Stomach (tissue), 4 donors: ENCODE results near the gene CBX7.

Experiments used
- CTCF ChIP-seq, 7 experiments: fragments of 450-650 bp in 4 of 7; fragments of 200-600 bp in 3 of 7; sonication (generic) in 3 of 7; IDR thresholded peaks; one replicate each; pipeline ENCODE4 v1.5.1; 2016 to 2019; ENCODE audit warnings: antibody characterized with exemption in 7 of 7, control low read depth in 2 of 7, mild to moderate bottlenecking in 1 of 7
- POLR2A ChIP-seq, 4 donors: fragments of 450-650 bp; IDR thresholded peaks; one replicate each; pipeline ENCODE4 v1.6.1; 2016; ENCODE audit warnings: antibody characterized with exemption in 4 of 4, control low read depth in 2 of 4, mild to moderate bottlenecking in 1 of 4, moderate library complexity in 1 of 4
- POLR2AphosphoS5 ChIP-seq, 3 donors: sonication (generic); formaldehyde crosslinking; IDR thresholded peaks; one replicate each; pipeline ENCODE4 v1.6.1; 2016; ENCODE audit warnings: antibody characterized with exemption in 3 of 3

- TF ChIP-seq POLR2AphosphoS5 (IDR thresholded peaks at IDR 0.05) (no peak), POLR2A (IDR thresholded peaks at IDR 0.05) (no peak), CTCF (IDR thresholded peaks at IDR 0.05) (no peak)
Measured at GRCh38 chr22:39197578-39197977, 45.1 kb upstream of the CBX7 start.
